NCI-H524 treated with DMSO at 0.1 percent for 48 hours (cell line): Measurements from ENCODE around the gene IMP3.

Experiments
- DNase-seq: peaks from one replicate; lab custom pipeline; 2025; lab: John Stamatoyannopoulos, UW

Gene IMP3

GRCh38 chr15:75620841-75621391 is 19.1 kb downstream of the IMP3 start:
- no peak for DNase-seq

GRCh38 chr15:75620058-75620820 is 19.8 kb downstream of the IMP3 start:
- no peak for DNase-seq

- DNase-seq, result no peak
Observed at GRCh38 chr15:75616766-75617165, 23.3 kb downstream of the IMP3 start.

GRCh38 chr15:75606711-75607699 is 33.0 kb downstream of the IMP3 start:
- DNase-seq, result no peak

- no peak for DNase-seq
Observed at GRCh38 chr15:75606026-75606425, 34.0 kb downstream of the IMP3 start.

- no peak for DNase-seq
Observed at GRCh38 chr15:75599401-75599800, 40.6 kb downstream of the IMP3 start.

GRCh38 chr15:75598361-75598760 is 41.7 kb downstream of the IMP3 start:
- DNase-seq, result no peak

- DNase-seq, result no peak
Observed at GRCh38 chr15:75597667-75598341, 42.2 kb downstream of the IMP3 start.

GRCh38 chr15:75596703-75597345 is 43.2 kb downstream of the IMP3 start:
- no peak for DNase-seq

GRCh38 chr15:75594276-75594675 is 45.7 kb downstream of the IMP3 start:
- no peak for DNase-seq

GRCh38 chr15:75591655-75592364 is 48.2 kb downstream of the IMP3 start:
- no peak for DNase-seq

- no peak for DNase-seq
Observed at GRCh38 chr15:75590239-75590638, 49.8 kb downstream of the IMP3 start.
